Naive thymus-derived CD4-positive, alpha-beta T cell (primary cell): ENCODE data around the gene AADACL3. TPM values are rescaled to one million over a fixed set of nuclear protein-coding genes. Genes with fewer than 3 reads are reported as not detected.

ENCODE experiments used
- ATAC-seq: fragments of 150-1000 bp; cut with Tn5 transposase; 2 replicates; pipeline ENCODE4 v1.10.0; 2021; ENCODE audit warnings: mild to moderate bottlenecking, moderate library complexity
- CTCF ChIA-PET: fragments of 350-600 bp; sonication (Branson Sonifier 250); formaldehyde crosslinking; loops from one replicate; lab custom pipeline; 2021; ENCODE audit warnings: antibody characterized with exemption; lab: Charles Lee
- POLR2A ChIA-PET: fragments of 350-600 bp; sonication (Branson Sonifier 250); formaldehyde crosslinking; loops from one replicate; lab custom pipeline; 2021; ENCODE audit warnings: antibody characterized with exemption, inconsistent platforms; lab: Charles Lee
- DNase-seq, 9 donors: peaks; one replicate each; pipeline versions ENCODE4 v3.0.0 to v3.0.0-alpha.2; 2020 to 2022; ENCODE audit warnings: mixed read lengths in 1 of 9
- H3K27ac ChIP-seq: one replicate; pipeline ENCODE4 v1.7.0; 2013; ENCODE audit warnings: mild to moderate bottlenecking, low read depth, low read length, moderate library complexity
- H3K27me3 ChIP-seq, 2 donors: one replicate each; pipeline ENCODE4 v1.7.0; 2013; ENCODE audit warnings: low read length in 2 of 2, mild to moderate bottlenecking in 2 of 2, moderate library complexity in 2 of 2; ENCODE audit not compliant: control insufficient read depth in 2 of 2, insufficient read depth in 2 of 2
- H3K36me3 ChIP-seq, 3 experiments: 1 replicate in 2 of 3; 2 replicates in 1 of 3; pipeline ENCODE4 v1.7.0; 2013; ENCODE audit warnings: low read length in 3 of 3, mild to moderate bottlenecking in 3 of 3, moderate library complexity in 1 of 3; ENCODE audit not compliant: insufficient read depth in 3 of 3, control insufficient read depth in 2 of 3
- H3K4me1 ChIP-seq, 2 donors: one replicate each; pipeline ENCODE4 v1.7.0; 2013; ENCODE audit warnings: low read length in 2 of 2, mild to moderate bottlenecking in 2 of 2, moderate library complexity in 1 of 2; ENCODE audit not compliant: control insufficient read depth in 2 of 2, insufficient read depth in 2 of 2
- H3K4me3 ChIP-seq: 2 replicates; pipeline ENCODE4 v1.7.0; 2013; ENCODE audit warnings: mild to moderate bottlenecking, low read length
- H3K9me3 ChIP-seq, 3 experiments: 1 replicate in 2 of 3; 2 replicates in 1 of 3; pipeline ENCODE4 v1.7.0; 2013; ENCODE audit warnings: low read length in 3 of 3; ENCODE audit not compliant: control insufficient read depth in 2 of 3
- H3K27ac Mint-ChIP-seq, 9 donors: one replicate each; pipeline ENCODE4 v1.8.0; 2020 to 2022; ENCODE audit warnings: mixed read lengths in 9 of 9, mild to moderate bottlenecking in 8 of 9, moderate library complexity in 5 of 9, inconsistent platforms in 2 of 9
- H3K27me3 Mint-ChIP-seq, 5 donors: one replicate each; pipeline ENCODE4 v1.8.0; 2021 to 2022; ENCODE audit warnings: mixed read lengths in 5 of 5, mild to moderate bottlenecking in 1 of 5
- H3K36me3 Mint-ChIP-seq, 5 donors: one replicate each; pipeline ENCODE4 v1.8.0; 2020 to 2022; ENCODE audit warnings: mixed read lengths in 5 of 5, mild to moderate bottlenecking in 3 of 5, inconsistent platforms in 1 of 5
- H3K4me1 Mint-ChIP-seq, 7 donors: one replicate each; pipeline ENCODE4 v1.8.0; 2020 to 2022; ENCODE audit warnings: mixed read lengths in 7 of 7, mild to moderate bottlenecking in 3 of 7, inconsistent platforms in 1 of 7
- H3K4me3 Mint-ChIP-seq, 10 donors: one replicate each; pipeline ENCODE4 v1.8.0; 2020 to 2022; ENCODE audit warnings: mild to moderate bottlenecking in 10 of 10, mixed read lengths in 10 of 10, moderate library complexity in 6 of 10, inconsistent platforms in 2 of 10
- H3K9me3 Mint-ChIP-seq, 11 donors: one replicate each; pipeline ENCODE4 v1.8.0; 2020 to 2022; ENCODE audit warnings: mixed read lengths in 11 of 11, mild to moderate bottlenecking in 4 of 11, inconsistent platforms in 1 of 11, moderate library complexity in 1 of 11
- intact Hi-C, 2 donors: fragments of 100-400 bp; cut with micrococcal nuclease; formaldehyde crosslinking; loops; one replicate each; pipeline ENCODE4 v1.15.1; 2023
- polyA plus RNA-seq, 2 donors: library from polyadenylated mRNA; unstranded; fragments of 300-500 nt; fragmentation: Illumina TruSeq; gene quantifications; one replicate each; pipeline ENCODE4 v1.2.3, GENCODE V29; 2021
- total RNA-seq, 6 experiments: library from RNA in 5 of 6; stranded (reverse) in 5 of 6; gene quantifications; 1 replicate in 5 of 6; 2 replicates in 1 of 6; pipeline ENCODE4 v1.2.3 and lab custom pipeline; 2021 to 2026

The AADACL3 gene
- total and polyA plus RNA-seq, 7 experiments from 2014 or later, result not detected

DNA sequence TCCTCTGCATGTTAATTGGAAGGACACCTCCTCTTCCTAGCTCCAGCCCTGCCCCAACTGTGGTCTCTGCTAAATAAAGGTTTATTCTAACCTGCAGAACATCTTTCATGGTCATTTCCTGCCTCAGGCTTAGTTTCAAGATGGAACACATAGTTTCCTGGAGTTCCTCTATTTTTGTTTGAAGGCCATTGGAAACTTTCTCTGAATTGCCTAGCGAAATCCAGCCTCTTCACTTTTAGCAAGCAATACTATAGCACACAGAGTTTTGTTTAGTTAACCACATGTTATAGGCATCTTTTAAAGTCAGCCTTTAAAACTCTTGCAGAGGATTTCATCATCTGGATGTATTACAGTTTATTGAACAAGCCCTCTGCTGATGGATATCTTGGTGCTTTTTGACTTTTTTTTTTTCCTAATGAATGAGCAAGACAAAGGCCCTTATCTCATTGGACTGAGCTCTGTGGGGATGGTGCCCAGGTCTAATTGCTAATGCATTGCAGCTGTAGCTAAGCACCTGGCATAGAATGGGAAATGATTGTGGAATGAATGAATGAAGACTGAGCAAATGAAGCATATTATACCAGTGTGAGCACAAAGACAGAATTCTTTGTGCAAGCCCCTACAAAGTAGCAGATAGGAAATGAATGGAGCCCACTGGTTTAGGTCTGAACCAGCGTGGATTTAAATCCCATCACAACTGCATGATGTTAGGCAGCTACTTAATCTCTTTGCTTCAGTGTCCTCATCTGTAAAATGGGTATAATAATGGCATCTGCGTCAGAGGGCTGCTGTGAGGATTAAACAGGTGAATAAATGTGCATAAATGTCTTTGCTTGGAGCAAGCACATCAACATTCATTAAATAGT, 29.4 kb downstream of the AADACL3 start:
- H3K27me3 Mint-ChIP-seq, result peaks cover 17 to 61% (median 57%) of the 10 kb centered on the region in 5 donors
- Histone ChIP-seq H3K4me1 (no peaks in the 10 kb centered on the region), H3K36me3 (no peaks in the 10 kb centered on the region), H3K27me3 (no peaks in the 10 kb centered on the region), H3K27ac (no peak overlapping the region), H3K9me3 (peaks cover 0 to 27% (median 0%) of the 10 kb centered on the region in 3 experiments), H3K4me3 (no peak overlapping the region)
- H3K27ac Mint-ChIP-seq, result no peak overlapping the region
- H3K9me3 Mint-ChIP-seq, result peaks cover 11 to 45% (median 22%) of the 10 kb centered on the region in 11 donors
- H3K4me1 Mint-ChIP-seq, result peaks cover 0 to 6% (median 0%) of the 10 kb centered on the region in 7 donors
- intact Hi-C loops, result no loop called here
- ChIA-PET POLR2A (no interaction called here), CTCF (no interaction called here)
- peaks cover 0 to 19% (median 6%) of the 10 kb centered on the region in 5 donors for H3K36me3 Mint-ChIP-seq
- no peak for DNase-seq
- no peak overlapping the region for H3K4me3 Mint-ChIP-seq
- no peak for ATAC-seq

- ChIA-PET POLR2A (no interaction called here), CTCF (no interaction called here)
- peaks cover 0 to 6% (median 0%) of the 10 kb centered on the region in 7 donors for H3K4me1 Mint-ChIP-seq
- no peaks in the 10 kb centered on the region for H3K36me3 ChIP-seq
- no peak within 1 kb of the TSS for H3K4me3 Mint-ChIP-seq
- H3K4me3 ChIP-seq, result no peak within 1 kb of the TSS
- DNase-seq (no peak), ATAC-seq (no peak)
- H3K36me3 Mint-ChIP-seq, result peaks cover 0 to 19% (median 6%) of the 10 kb centered on the region in 5 donors
- peaks cover 20 to 67% (median 63%) of the 10 kb centered on the region in 5 donors for H3K27me3 Mint-ChIP-seq
- H3K9me3 Mint-ChIP-seq, result peaks cover 11 to 51% (median 28%) of the 10 kb centered on the region in 11 donors
- H3K27me3 ChIP-seq, result no peaks in the 10 kb centered on the region
- H3K27ac Mint-ChIP-seq, result no peak within 1 kb of the TSS
- no peak within 1 kb of the TSS for H3K27ac ChIP-seq
- intact Hi-C loops, result no loop called here
- H3K4me1 ChIP-seq, result no peaks in the 10 kb centered on the region
- H3K9me3 ChIP-seq, result peaks cover 0 to 27% (median 0%) of the 10 kb centered on the region in 3 experiments
Measured at GRCh38 chr1:12745992-12746323, 30.0 kb downstream of the AADACL3 start, which contains the start of gene CFAP107. Gene CFAP107, plus strand, starts transcription at chr1:12746200. Its CDS starts 231 bp downstream, at chr1:12746431.

GRCh38 chr1:12748778-12749355, 33.0 kb downstream of the AADACL3 start:
- no peaks in the 10 kb centered on the region for H3K27me3 ChIP-seq
- DNase-seq (no peak), ATAC-seq (no peak)
- Mint-ChIP-seq H3K36me3 (peaks cover 0 to 19% (median 6%) of the 10 kb centered on the region in 5 donors), H3K27me3 (peaks cover 20 to 77% (median 75%) of the 10 kb centered on the region in 5 donors), H3K4me3 (no peak overlapping the region), H3K27ac (no peak overlapping the region), H3K9me3 (peaks cover 11 to 52% (median 29%) of the 10 kb centered on the region in 11 donors), H3K4me1 (peaks cover 0 to 6% (median 0%) of the 10 kb centered on the region in 7 donors)
- no peak overlapping the region for H3K27ac ChIP-seq
- no peak overlapping the region for H3K4me3 ChIP-seq
- POLR2A ChIA-PET, result no interaction called here
- no peaks in the 10 kb centered on the region for H3K4me1 ChIP-seq
- peaks cover 0 to 27% (median 0%) of the 10 kb centered on the region in 3 experiments for H3K9me3 ChIP-seq
- intact Hi-C loops, result no loop called here
- no peaks in the 10 kb centered on the region for H3K36me3 ChIP-seq
- CTCF ChIA-PET, result interaction anchor here (0.9 kb wide), 1 partner anchor 888 kb away, joined by 3 read pairs; no protein-coding TSS in a partner anchor

DNA sequence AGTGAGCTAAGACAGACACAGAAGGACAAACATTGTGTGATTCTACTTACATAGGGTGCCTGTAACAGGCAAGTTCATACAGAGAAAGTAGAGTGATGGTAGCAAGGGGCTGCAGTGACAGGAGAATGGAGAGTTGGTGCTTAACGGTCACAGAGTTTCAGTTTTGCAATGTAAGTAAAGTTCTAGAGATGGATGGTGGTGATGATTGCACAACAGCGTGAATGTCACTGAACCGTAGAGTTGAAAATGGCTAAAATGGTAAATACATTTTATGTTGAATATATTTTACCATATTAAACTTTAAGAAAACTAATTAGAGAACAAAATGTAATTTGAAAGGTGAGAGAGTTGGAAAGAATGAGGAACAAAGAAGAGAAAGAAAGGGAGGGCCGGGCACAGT, 38.8 kb downstream of the AADACL3 start:
- Mint-ChIP-seq H3K36me3 (peaks cover 0 to 3% (median 0%) of the 10 kb centered on the region in 5 donors), H3K4me3 (no peak overlapping the region), H3K4me1 (no peaks in the 10 kb centered on the region), H3K9me3 (peaks cover 0 to 14% (median 6%) of the 10 kb centered on the region in 11 donors), H3K27ac (no peak overlapping the region), H3K27me3 (peaks cover 15 to 69% (median 53%) of the 10 kb centered on the region in 5 donors)
- Histone ChIP-seq H3K9me3 (peaks cover 0 to 6% (median 0%) of the 10 kb centered on the region in 3 experiments), H3K36me3 (no peaks in the 10 kb centered on the region), H3K27ac (no peak overlapping the region), H3K4me1 (no peaks in the 10 kb centered on the region), H3K4me3 (no peak overlapping the region), H3K27me3 (no peaks in the 10 kb centered on the region)
- ATAC-seq, result no peak
- DNase-seq, result no peak
- POLR2A ChIA-PET, result no interaction called here
- intact Hi-C loops, result no loop called here
- CTCF ChIA-PET, result interaction anchor here (0.7 kb wide), 1 partner anchor 10 kb away, joined by 3 read pairs; no protein-coding TSS in a partner anchor

DNA sequence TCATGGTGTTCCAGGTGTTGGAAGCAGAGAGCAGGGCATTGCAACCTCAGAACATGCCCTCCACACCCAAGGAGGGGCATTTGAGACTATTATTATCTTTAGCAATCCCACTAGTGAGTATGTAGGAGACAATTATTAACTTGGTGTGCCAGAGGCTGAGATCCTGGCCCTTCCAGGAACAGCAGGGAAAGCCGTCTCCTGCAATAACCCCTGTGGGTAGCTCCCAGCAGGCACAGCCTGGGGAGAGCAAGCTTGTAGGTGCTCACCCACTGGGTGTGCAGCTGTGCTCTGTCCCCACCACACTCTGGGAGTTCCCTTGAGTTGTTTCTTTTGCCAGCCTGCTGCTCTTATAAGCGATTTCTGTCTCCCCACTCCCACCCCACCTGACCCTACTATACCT, 40.4 kb downstream of the AADACL3 start:
- DNase-seq, result no peak
- Mint-ChIP-seq H3K9me3 (peaks cover 0 to 2% (median 0%) of the 10 kb centered on the region in 11 donors), H3K4me1 (no peaks in the 10 kb centered on the region), H3K27me3 (peaks cover 5 to 65% (median 45%) of the 10 kb centered on the region in 5 donors), H3K27ac (no peak overlapping the region), H3K36me3 (no peaks in the 10 kb centered on the region), H3K4me3 (no peak overlapping the region)
- ATAC-seq, result no peak
- ChIA-PET CTCF (no interaction called here), POLR2A (no interaction called here)
- no peaks in the 10 kb centered on the region for H3K27me3 ChIP-seq
- no peaks in the 10 kb centered on the region for H3K9me3 ChIP-seq
- H3K4me3 ChIP-seq, result no peak overlapping the region
- no peaks in the 10 kb centered on the region for H3K4me1 ChIP-seq
- H3K27ac ChIP-seq, result no peak overlapping the region
- intact Hi-C loops, result no loop called here
- no peaks in the 10 kb centered on the region for H3K36me3 ChIP-seq

- H3K27ac ChIP-seq, result no peak overlapping the region
- ChIA-PET POLR2A (no interaction called here), CTCF (no interaction called here)
- H3K4me1 Mint-ChIP-seq, result no peaks in the 10 kb centered on the region
- H3K27ac Mint-ChIP-seq, result no peak overlapping the region
- no peaks in the 10 kb centered on the region for H3K27me3 ChIP-seq
- no peak overlapping the region for H3K4me3 ChIP-seq
- H3K9me3 Mint-ChIP-seq, result peaks cover 0 to 2% (median 0%) of the 10 kb centered on the region in 11 donors
- H3K9me3 ChIP-seq, result no peaks in the 10 kb centered on the region
- no peak overlapping the region for H3K4me3 Mint-ChIP-seq
- no peaks in the 10 kb centered on the region for H3K36me3 ChIP-seq
- no peaks in the 10 kb centered on the region for H3K36me3 Mint-ChIP-seq
- ATAC-seq, result no peak
- no peak for DNase-seq
- H3K4me1 ChIP-seq, result no peaks in the 10 kb centered on the region
- H3K27me3 Mint-ChIP-seq, result peaks cover 5 to 59% (median 43%) of the 10 kb centered on the region in 5 donors
- intact Hi-C loops, result no loop called here
Measured at GRCh38 chr1:12756768-12757413, 41.0 kb downstream of the AADACL3 start.
